WTC11 (cell line): Measurements from ENCODE around the gene DCLK1.

ENCODE experiments used
- ATF1 ChIP-seq: sonication (generic); formaldehyde crosslinking; IDR thresholded peaks from 2 replicates; pipeline ENCODE4 v1.8.1; 2023; ENCODE audit warnings: mild to moderate bottlenecking, moderate library complexity, missing genetic modification reagents
- GABPB1 ChIP-seq: sonication (generic); formaldehyde crosslinking; IDR thresholded peaks from 2 replicates; pipeline ENCODE4 v1.8.1; 2023; ENCODE audit warnings: mild to moderate bottlenecking, missing genetic modification reagents
- JAZF1 ChIP-seq: fragments of 250-450 bp; sonication (Bioruptor Pico); IDR thresholded peaks from 2 replicates; pipeline ENCODE4 v1.9.0; 2021; ENCODE audit warnings: moderate library complexity, mild to moderate bottlenecking, inconsistent platforms
- NFE2L1 ChIP-seq: sonication (generic); formaldehyde crosslinking; IDR thresholded peaks from 2 replicates; pipeline ENCODE4 v1.8.1; 2023; ENCODE audit warnings: missing genetic modification reagents
- NR1H2 ChIP-seq: sonication (generic); formaldehyde crosslinking; IDR thresholded peaks from 2 replicates; pipeline ENCODE4 v1.9.0; 2021; ENCODE audit warnings: mild to moderate bottlenecking, moderate library complexity, missing genetic modification reagents
- PRDM15 ChIP-seq: sonication (generic); formaldehyde crosslinking; IDR thresholded peaks from 2 replicates; pipeline ENCODE4 v1.8.0; 2022; ENCODE audit warnings: missing genetic modification reagents
- TP53 ChIP-seq: sonication (generic); formaldehyde crosslinking; IDR thresholded peaks from 2 replicates; pipeline ENCODE4 v1.8.1; 2023; ENCODE audit warnings: mild to moderate bottlenecking, missing genetic modification reagents
- USF1 ChIP-seq: sonication (generic); formaldehyde crosslinking; IDR thresholded peaks from 2 replicates; pipeline ENCODE4 v1.8.0; 2022; ENCODE audit warnings: mild to moderate bottlenecking, missing genetic modification reagents
- ZNF263 ChIP-seq: sonication (generic); formaldehyde crosslinking; IDR thresholded peaks from 2 replicates; pipeline ENCODE4 v1.8.1; 2022; ENCODE audit warnings: low read depth, mild to moderate bottlenecking, moderate library complexity, missing genetic modification reagents
- ZNF416 ChIP-seq: fragments of 250-450 bp; sonication (Bioruptor Pico); IDR thresholded peaks from 2 replicates; pipeline ENCODE4 v1.9.0; 2021; ENCODE audit warnings: mild to moderate bottlenecking, inconsistent platforms
- TF ChIP-seq, protein P1 (sequence below): fragments of 200-600 bp; IDR thresholded peaks from 2 replicates; pipeline ENCODE4 v1.8.0; 2022; ENCODE audit warnings: antibody characterized with exemption
- TF ChIP-seq, protein P2 (sequence below): sonication (generic); formaldehyde crosslinking; IDR thresholded peaks from 2 replicates; pipeline ENCODE4 v1.8.0; 2022; ENCODE audit warnings: mild to moderate bottlenecking, missing genetic modification reagents

DNA sequence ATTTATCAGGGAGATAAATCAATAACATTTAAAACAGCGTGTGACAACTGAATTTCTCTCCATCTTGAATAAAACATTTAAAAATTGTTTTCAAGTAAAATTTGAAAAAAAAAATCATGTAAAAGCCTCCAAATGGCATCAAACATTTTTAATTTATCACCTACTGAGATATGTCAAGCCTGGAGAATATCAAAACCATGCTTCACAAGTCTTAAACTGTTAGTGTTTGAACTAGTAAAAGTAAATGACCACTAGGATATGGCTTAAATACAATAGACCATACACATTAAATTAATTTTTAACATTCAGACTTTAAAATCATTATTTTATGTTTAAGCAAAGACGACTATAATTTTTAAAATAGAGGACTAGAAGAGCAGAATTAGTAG, 281.9 kb downstream of the DCLK1 start:
- TF ChIP-seq, protein P1, sequence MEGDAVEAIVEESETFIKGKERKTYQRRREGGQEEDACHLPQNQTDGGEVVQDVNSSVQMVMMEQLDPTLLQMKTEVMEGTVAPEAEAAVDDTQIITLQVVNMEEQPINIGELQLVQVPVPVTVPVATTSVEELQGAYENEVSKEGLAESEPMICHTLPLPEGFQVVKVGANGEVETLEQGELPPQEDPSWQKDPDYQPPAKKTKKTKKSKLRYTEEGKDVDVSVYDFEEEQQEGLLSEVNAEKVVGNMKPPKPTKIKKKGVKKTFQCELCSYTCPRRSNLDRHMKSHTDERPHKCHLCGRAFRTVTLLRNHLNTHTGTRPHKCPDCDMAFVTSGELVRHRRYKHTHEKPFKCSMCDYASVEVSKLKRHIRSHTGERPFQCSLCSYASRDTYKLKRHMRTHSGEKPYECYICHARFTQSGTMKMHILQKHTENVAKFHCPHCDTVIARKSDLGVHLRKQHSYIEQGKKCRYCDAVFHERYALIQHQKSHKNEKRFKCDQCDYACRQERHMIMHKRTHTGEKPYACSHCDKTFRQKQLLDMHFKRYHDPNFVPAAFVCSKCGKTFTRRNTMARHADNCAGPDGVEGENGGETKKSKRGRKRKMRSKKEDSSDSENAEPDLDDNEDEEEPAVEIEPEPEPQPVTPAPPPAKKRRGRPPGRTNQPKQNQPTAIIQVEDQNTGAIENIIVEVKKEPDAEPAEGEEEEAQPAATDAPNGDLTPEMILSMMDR = no peak
- TF ChIP-seq GABPB1 (CRISPR knock-in tag) (no peak), PRDM15 (no peak), JAZF1 (CRISPR knock-in tag) (no peak), ZNF263 (no peak), ATF1 (CRISPR knock-in tag) (no peak), ZNF416 (CRISPR knock-in tag) (no peak), USF1 (CRISPR knock-in tag) (no peak), TP53 (CRISPR knock-in tag) (no peak), NR1H2 (no peak), NFE2L1 (CRISPR knock-in tag) (no peak)
- TF ChIP-seq, protein P2, sequence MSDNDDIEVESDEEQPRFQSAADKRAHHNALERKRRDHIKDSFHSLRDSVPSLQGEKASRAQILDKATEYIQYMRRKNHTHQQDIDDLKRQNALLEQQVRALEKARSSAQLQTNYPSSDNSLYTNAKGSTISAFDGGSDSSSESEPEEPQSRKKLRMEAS = no peak
